ENCODE results near the gene KERA.
A peak's percentile ranks its signal among the peaks of the same experiment; 100 is the strongest.

KERA gene

GRCh38 chr12:91044586-91044985 is 13.2 kb downstream of the KERA start:
- DNase-seq (ENCODE audit: low read depth): no peak
- no peak overlapping the region for H3K4me3 ChIP-seq (ENCODE audit: control insufficient read depth, low read depth, low read length)
- no peak for TF ChIP-seq CTCF (conservative IDR thresholded peaks at IDR 0.05; ENCODE audit: control insufficient read depth, insufficient read depth, low read depth, low read length)

- no peak for TF ChIP-seq CTCF (conservative IDR thresholded peaks at IDR 0.05; ENCODE audit: control insufficient read depth, insufficient read depth, low read depth, low read length)
- no peak for DNase-seq (ENCODE audit: low read depth)
- H3K4me3 ChIP-seq (ENCODE audit: control insufficient read depth, low read depth, low read length): no peak overlapping the region
Observed at GRCh38 chr12:91043408-91043807, 14.4 kb downstream of the KERA start.

GRCh38 chr12:91040096-91040755 is 17.6 kb downstream of the KERA start:
- TF ChIP-seq CTCF (conservative IDR thresholded peaks at IDR 0.05; ENCODE audit: control insufficient read depth, insufficient read depth, low read depth, low read length): no peak
- H3K4me3 ChIP-seq (ENCODE audit: control insufficient read depth, low read depth, low read length): no peak overlapping the region
- peak; percentile 34 for DNase-seq (ENCODE audit: low read depth)

GRCh38 chr12:91037276-91037675 is 20.5 kb downstream of the KERA start:
- no peak for TF ChIP-seq CTCF (conservative IDR thresholded peaks at IDR 0.05; ENCODE audit: control insufficient read depth, insufficient read depth, low read depth, low read length)
- DNase-seq (ENCODE audit: low read depth): peak; percentile 51
- H3K4me3 ChIP-seq (ENCODE audit: control insufficient read depth, low read depth, low read length): no peak overlapping the region

GRCh38 chr12:91033251-91033650 is 24.6 kb downstream of the KERA start:
- DNase-seq (ENCODE audit: low read depth): no peak
- no peak overlapping the region for H3K4me3 ChIP-seq (ENCODE audit: control insufficient read depth, low read depth, low read length)
- TF ChIP-seq CTCF (conservative IDR thresholded peaks at IDR 0.05; ENCODE audit: control insufficient read depth, insufficient read depth, low read depth, low read length): no peak

- TF ChIP-seq CTCF (conservative IDR thresholded peaks at IDR 0.05; ENCODE audit: control insufficient read depth, insufficient read depth, low read depth, low read length): no peak
- H3K4me3 ChIP-seq (ENCODE audit: control insufficient read depth, low read depth, low read length): no peak overlapping the region
- DNase-seq (ENCODE audit: low read depth): peak; percentile 80
Observed at GRCh38 chr12:91023326-91024004, 34.4 kb downstream of the KERA start.
